Transverse colon (tissue), 4 donors: Measurements from ENCODE around the gene CRLF2.

Experiments used
- CTCF ChIP-seq, 5 experiments: fragments of 200-600 bp in 3 of 5; fragments of 450-650 bp in 2 of 5; sonication (generic) in 3 of 5; IDR thresholded peaks; 1 replicate in 2 of 5; 2 replicates in 3 of 5; pipeline ENCODE4 v1.5.1; 2016 to 2017; ENCODE audit warnings: antibody characterized with exemption in 5 of 5, inconsistent platforms in 3 of 5, mild to moderate bottlenecking in 2 of 5, moderate library complexity in 1 of 5
- EP300 ChIP-seq: sonication (generic); formaldehyde crosslinking; IDR thresholded peaks from one replicate; pipeline ENCODE4 v1.6.1; 2017; ENCODE audit warnings: antibody characterized with exemption, low read depth
- POLR2A ChIP-seq: fragments of 450-650 bp; IDR thresholded peaks from one replicate; pipeline ENCODE4 v1.6.1; 2016; ENCODE audit warnings: antibody characterized with exemption, mild to moderate bottlenecking, moderate library complexity
- POLR2AphosphoS5 ChIP-seq, 3 donors: sonication (generic); formaldehyde crosslinking; IDR thresholded peaks; one replicate each; pipeline ENCODE4 v1.6.1; 2016; ENCODE audit warnings: antibody characterized with exemption in 3 of 3

- TF ChIP-seq CTCF (IDR thresholded peaks at IDR 0.05) (no peak), POLR2A (no peak), POLR2AphosphoS5 (IDR thresholded peaks at IDR 0.05) (no peak), EP300 (no peak)
Observed at GRCh38 chrX:1261285-1261684, 48.8 kb upstream of the CRLF2 start.
